Measurements from ENCODE around the gene TMEM132C. TPM values are rescaled to one million over a fixed set of nuclear protein-coding genes. Genes with fewer than 3 reads are reported as not detected.
"Not testable (repeated sequence)": the region's sequence is repeated elsewhere in the genome, so short reads cannot be mapped to it uniquely, and the experiment has no call there.

TMEM132C gene
- total RNA-seq, 1 donor from 2014 or later, result 0.64 TPM

DNA sequence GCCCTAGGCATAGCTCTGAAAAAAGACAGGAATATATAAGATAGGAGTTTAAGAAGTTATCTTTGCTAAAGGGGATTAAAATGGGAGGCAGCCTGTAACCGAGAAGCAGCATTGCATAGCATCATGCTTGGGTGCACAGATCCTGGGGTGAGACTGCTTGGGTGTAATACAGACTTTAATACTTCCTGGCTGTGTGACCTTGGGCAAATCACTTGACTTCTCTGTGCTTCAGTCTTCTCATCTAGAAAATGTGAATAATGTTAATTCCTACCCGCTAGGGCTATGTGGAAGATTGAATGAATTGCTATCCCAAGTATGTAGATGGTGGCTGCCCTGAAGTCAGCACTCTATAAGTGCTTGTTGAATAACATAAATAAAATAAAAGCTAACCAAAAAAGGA, 204.5 kb downstream of the TMEM132C start:
- H3K4me3 ChIP-seq, result no peak overlapping the region
- ATAC-seq, result no peak
- H3K27ac ChIP-seq, result no peak overlapping the region
- H3K27me3 ChIP-seq, result no peaks in the 10 kb centered on the region
- TF ChIP-seq, protein P1, sequence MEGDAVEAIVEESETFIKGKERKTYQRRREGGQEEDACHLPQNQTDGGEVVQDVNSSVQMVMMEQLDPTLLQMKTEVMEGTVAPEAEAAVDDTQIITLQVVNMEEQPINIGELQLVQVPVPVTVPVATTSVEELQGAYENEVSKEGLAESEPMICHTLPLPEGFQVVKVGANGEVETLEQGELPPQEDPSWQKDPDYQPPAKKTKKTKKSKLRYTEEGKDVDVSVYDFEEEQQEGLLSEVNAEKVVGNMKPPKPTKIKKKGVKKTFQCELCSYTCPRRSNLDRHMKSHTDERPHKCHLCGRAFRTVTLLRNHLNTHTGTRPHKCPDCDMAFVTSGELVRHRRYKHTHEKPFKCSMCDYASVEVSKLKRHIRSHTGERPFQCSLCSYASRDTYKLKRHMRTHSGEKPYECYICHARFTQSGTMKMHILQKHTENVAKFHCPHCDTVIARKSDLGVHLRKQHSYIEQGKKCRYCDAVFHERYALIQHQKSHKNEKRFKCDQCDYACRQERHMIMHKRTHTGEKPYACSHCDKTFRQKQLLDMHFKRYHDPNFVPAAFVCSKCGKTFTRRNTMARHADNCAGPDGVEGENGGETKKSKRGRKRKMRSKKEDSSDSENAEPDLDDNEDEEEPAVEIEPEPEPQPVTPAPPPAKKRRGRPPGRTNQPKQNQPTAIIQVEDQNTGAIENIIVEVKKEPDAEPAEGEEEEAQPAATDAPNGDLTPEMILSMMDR (IDR thresholded peaks at IDR 0.05), result no peak
- intact Hi-C loops (cut with DNase I), result no loop called here
- H3K9me3 ChIP-seq, result no peaks in the 10 kb centered on the region
- no peak for DNase-seq
- H3K36me3 ChIP-seq, result no peaks in the 10 kb centered on the region
- no peaks in the 10 kb centered on the region for H3K4me1 ChIP-seq

DNA sequence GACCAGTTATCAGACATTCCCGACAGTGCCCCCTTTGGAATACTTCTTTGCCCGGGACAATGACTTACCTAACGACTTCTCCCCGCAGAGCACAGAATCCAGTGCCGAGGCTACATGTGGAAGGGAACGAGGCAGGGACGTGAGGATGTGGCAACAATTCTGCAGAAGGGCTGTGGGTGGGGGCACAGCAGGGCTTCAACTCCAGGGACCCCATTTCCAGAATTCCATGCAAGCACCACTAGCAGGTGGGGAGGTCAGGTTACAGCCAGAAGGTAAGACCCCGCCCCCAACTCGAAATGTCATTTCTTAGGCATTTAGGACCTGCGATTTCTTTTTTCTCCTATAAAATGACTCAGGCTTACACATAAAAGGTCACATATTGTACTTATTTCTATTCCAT, 207.9 kb downstream of the TMEM132C start:
- H3K27ac ChIP-seq, result no peak overlapping the region
- H3K4me3 ChIP-seq, result no peak overlapping the region
- ATAC-seq (no peak), DNase-seq (no peak)
- TF ChIP-seq, protein P1 (IDR thresholded peaks at IDR 0.05), result no peak
- H3K36me3 ChIP-seq, result no peaks in the 10 kb centered on the region
- no peaks in the 10 kb centered on the region for H3K27me3 ChIP-seq
- H3K4me1 ChIP-seq, result no peaks in the 10 kb centered on the region
- no peaks in the 10 kb centered on the region for H3K9me3 ChIP-seq
- intact Hi-C loops (cut with DNase I), result no loop called here

DNA sequence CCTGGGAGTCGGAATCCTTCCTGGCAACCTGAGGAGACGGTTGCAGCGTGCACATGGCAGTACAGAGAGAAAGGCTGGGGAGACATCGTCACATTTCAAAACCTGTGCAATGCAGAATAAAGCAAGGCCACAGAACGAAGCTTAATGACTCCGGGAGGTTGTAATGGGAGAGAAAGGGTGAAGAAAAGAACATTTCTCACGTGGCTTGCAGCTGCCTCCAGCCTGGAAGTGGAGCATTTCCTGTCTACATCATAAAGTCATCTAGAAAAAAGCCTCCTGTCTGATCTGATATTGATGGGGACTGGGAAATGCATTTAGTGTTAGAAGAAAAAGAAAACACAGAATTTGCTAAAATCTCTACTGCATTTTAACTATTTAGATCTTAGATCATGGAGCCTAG, 209.3 kb downstream of the TMEM132C start:
- no peak overlapping the region for H3K27ac ChIP-seq
- no peak overlapping the region for H3K4me3 ChIP-seq
- no peaks in the 10 kb centered on the region for H3K36me3 ChIP-seq
- H3K9me3 ChIP-seq, result no peaks in the 10 kb centered on the region
- TF ChIP-seq, protein P1 (IDR thresholded peaks at IDR 0.05), result no peak
- no peak for DNase-seq
- no peak for ATAC-seq
- H3K27me3 ChIP-seq, result no peaks in the 10 kb centered on the region
- intact Hi-C loops (cut with DNase I), result no loop called here
- H3K4me1 ChIP-seq, result no peaks in the 10 kb centered on the region

DNA sequence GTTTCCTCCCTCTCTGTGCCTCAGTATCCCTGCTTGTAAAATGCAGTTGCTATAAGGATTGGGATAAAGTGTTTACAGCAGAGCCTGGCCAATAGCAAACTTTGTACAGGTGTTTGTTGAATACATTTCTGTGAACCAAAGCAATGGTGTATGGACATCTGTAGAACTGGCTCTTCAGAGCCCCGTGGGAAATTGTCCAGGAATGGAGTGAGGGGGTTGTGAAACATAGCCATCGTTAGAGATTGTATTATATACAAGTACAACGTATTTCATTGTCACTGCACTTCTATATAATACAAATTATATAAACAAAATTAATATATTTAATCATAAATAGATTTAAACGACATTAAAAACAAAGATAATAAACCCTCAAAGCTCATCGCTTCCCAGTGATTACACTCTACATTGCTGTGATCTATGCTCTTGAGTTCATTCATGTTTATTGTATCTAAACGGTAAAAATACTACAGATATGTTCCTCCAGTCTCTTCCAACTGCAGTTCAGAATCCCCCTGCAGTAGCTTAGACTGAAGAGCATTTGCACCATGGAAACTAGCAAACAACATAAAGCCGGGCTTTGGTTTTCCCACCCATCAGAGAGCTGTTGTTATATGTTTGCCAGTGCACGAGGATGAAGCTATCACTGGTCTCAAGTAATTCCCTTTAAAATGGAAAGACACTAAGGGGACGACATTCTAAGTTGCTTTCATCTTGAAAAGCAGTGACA, 216.7 kb downstream of the TMEM132C start:
- no peaks in the 10 kb centered on the region for H3K4me1 ChIP-seq
- H3K4me3 ChIP-seq, result no peak overlapping the region
- no peaks in the 10 kb centered on the region for H3K36me3 ChIP-seq
- H3K27me3 ChIP-seq, result no peaks in the 10 kb centered on the region
- ATAC-seq, result no peak
- TF ChIP-seq, protein P1 (IDR thresholded peaks at IDR 0.05), result no peak
- no peak overlapping the region for H3K27ac ChIP-seq
- intact Hi-C loops (cut with DNase I), result no loop called here
- no peak for DNase-seq
- no peaks in the 10 kb centered on the region for H3K9me3 ChIP-seq

DNA sequence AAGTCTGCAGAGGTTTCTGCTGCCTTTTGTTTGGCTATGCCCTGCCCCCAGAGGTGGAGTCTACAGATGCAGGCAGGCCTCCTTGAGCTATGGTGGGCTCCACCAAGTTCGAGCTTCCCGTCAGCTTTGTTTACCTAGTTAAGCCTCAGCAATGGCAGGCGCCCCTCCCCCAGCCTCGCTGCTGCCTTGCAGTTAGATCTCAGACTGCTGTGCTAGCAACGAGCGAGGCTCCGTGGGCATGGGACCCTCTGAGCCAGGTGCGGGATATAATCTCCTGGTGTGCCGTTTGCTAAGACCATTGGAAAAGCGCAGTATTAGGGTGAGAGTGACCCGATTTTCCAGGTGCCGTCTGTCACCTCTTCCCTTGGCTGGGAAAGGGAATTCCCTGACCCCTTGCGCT, 230.4 kb downstream of the TMEM132C start:
- H3K27ac ChIP-seq; ATAC-seq; H3K36me3 ChIP-seq; H3K4me1 ChIP-seq; DNase-seq; H3K9me3 ChIP-seq; H3K27me3 ChIP-seq; intact Hi-C loops (cut with DNase I); H3K4me3 ChIP-seq: not testable (repeated sequence)

DNA sequence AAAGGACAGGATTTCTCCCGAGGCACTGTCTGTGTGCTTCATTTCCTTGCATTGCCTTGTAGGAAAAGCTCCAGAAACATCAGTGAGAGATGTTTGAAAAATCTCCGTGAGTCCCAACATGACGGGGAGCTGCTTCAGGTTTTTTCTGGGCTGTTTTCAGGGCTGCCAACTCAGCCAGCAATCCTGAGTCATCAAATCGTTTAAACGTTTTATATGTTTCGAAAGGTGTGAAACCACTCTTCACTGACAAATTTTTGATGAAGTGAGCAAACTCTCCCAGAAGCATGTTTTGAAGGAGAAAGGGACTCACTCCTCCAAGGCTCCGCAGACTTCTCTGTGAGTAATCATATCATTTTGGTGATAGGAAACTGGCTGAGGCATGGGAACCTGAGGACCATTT, 240.5 kb downstream of the TMEM132C start:
- H3K27me3 ChIP-seq, result no peaks in the 10 kb centered on the region
- H3K36me3 ChIP-seq, result no peaks in the 10 kb centered on the region

More for the DNA sequence above, 240.5 kb downstream of the TMEM132C start:
- Histone ChIP-seq H3K27ac (no peak overlapping the region), H3K4me3 (no peak overlapping the region), H3K9me3 (no peaks in the 10 kb centered on the region), H3K4me1 (no peaks in the 10 kb centered on the region)
- intact Hi-C loops (cut with DNase I), result no loop called here
- no peak for ATAC-seq
- no peak for DNase-seq
- TF ChIP-seq, protein P1 (IDR thresholded peaks at IDR 0.05), result no peak

Data from upper lobe of right lung (tissue), 1 donor.